Ishikawa (cell line): ENCODE measurements around the gene CDNF.
A peak's percentile ranks its signal among the peaks of the same experiment; 100 is the strongest.

Experiments used
- CEBPB ChIP-seq: IDR thresholded peaks from 2 replicates; pipeline ENCODE4 v1.6.1; 2012
- CREB1 ChIP-seq: IDR thresholded peaks from 2 replicates; pipeline ENCODE4 v1.6.1; 2012; ENCODE audit warnings: low read depth
- EGR1 ChIP-seq: IDR thresholded peaks from 2 replicates; pipeline ENCODE4 v1.6.1; 2012
- EP300 ChIP-seq: IDR thresholded peaks from 2 replicates; pipeline ENCODE4 v1.6.1; 2012; ENCODE audit warnings: borderline replicate concordance
- FOXM1 ChIP-seq: IDR thresholded peaks from 2 replicates; pipeline ENCODE4 v1.6.1; 2012; ENCODE audit warnings: low read depth, borderline replicate concordance
- MAX ChIP-seq: IDR thresholded peaks from 2 replicates; pipeline ENCODE4 v1.6.1; 2012
- NFIC ChIP-seq: IDR thresholded peaks from 2 replicates; pipeline ENCODE4 v1.6.1; 2012
- RAD21 ChIP-seq: IDR thresholded peaks from 2 replicates; pipeline ENCODE4 v1.6.1; 2012; ENCODE audit warnings: low read depth
- REST ChIP-seq: IDR thresholded peaks from 2 replicates; pipeline ENCODE4 v1.6.1; 2012; ENCODE audit warnings: low read depth, mild to moderate bottlenecking
- TAF1 ChIP-seq: IDR thresholded peaks from 2 replicates; pipeline ENCODE4 v1.6.1; 2012; ENCODE audit warnings: low read depth, mild to moderate bottlenecking
- TEAD4 ChIP-seq: IDR thresholded peaks from 2 replicates; pipeline ENCODE4 v1.6.1; 2012
- USF1 ChIP-seq: IDR thresholded peaks from 2 replicates; pipeline ENCODE4 v1.6.1; 2012
- YY1 ChIP-seq: IDR thresholded peaks from 2 replicates; pipeline ENCODE4 v1.6.1; 2012; ENCODE audit warnings: low read depth
- ZBTB7A ChIP-seq: IDR thresholded peaks from 2 replicates; pipeline ENCODE4 v1.6.1; 2012; ENCODE audit warnings: low read depth

- no peak for TF ChIP-seq TAF1
- no peak for TF ChIP-seq EP300
- no peak for TF ChIP-seq REST
- TF ChIP-seq MAX: peak; percentile 46
- TF ChIP-seq TEAD4: peak; percentile 14; the same call in 1 of the 2 replicates
- TF ChIP-seq RAD21: no peak
- TF ChIP-seq ZBTB7A: no peak
- no peak for TF ChIP-seq USF1
- TF ChIP-seq NFIC: no peak
- no peak for TF ChIP-seq FOXM1
- no peak for TF ChIP-seq CREB1
- TF ChIP-seq CEBPB: no peak
- TF ChIP-seq YY1: no peak
- peak; percentile 69 for TF ChIP-seq EGR1
Observed at GRCh38 chr10:14879124-14879927, 41.5 kb upstream of the CDNF start.
